Measurements from ENCODE around the gene FANCC.

GRCh38 chr9:95266649-95267048, 50.9 kb downstream of the FANCC start:
- TF ChIP-seq CTCF (IDR thresholded peaks at IDR 0.05) (no peak), POLR2A (IDR thresholded peaks at IDR 0.05) (no peak)
